Hepatic stellate cell (primary cell): Measurements from ENCODE around the gene LRPAP1.
A peak's percentile ranks its signal among the peaks of the same experiment; 100 is the strongest.

Experiments
- DNase-seq: peaks from one replicate; pipeline ENCODE4 v3.0.0; 2011; ENCODE audit warnings: low spot score

The LRPAP1 gene

DNA sequence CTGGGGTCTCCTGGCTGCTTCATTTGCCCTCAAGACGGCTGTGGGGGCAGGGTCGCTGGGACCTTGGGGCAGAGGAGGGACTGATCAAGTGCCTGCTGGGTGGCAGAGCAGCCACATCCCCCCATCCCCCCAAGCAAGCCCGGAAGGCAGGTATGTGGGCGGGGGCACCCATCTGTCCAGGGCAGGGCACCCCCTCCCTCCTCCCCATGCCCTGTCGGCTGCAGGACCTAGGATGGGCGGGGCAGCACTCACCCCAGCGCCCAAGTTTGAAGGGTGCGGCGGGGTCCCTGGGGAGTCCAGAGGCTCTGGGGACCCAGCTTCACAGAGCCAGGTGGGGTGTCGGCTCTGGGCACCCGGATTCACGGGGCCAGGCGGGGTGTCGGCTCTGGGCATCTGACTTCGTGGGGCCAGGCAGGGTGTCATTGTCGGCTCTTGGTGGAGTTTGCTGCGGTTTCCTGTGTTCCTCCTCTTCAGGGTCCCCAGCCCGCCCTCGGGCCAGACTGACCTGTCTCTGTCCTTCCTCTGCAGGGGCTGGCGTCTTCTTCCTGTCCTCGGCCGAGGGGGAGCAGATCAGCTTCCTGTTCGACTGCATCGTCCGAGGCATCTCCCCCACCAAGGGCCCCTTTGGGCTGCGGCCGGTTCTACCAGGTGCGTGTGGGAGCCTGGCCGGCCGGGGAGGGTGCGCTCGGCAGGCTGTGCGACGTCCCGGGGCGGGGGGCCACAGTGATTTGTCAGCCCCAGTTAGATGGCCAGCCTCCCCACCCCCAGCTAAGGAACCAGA lies 47.0 kb downstream of the LRPAP1 start:
- no peak for DNase-seq

DNA sequence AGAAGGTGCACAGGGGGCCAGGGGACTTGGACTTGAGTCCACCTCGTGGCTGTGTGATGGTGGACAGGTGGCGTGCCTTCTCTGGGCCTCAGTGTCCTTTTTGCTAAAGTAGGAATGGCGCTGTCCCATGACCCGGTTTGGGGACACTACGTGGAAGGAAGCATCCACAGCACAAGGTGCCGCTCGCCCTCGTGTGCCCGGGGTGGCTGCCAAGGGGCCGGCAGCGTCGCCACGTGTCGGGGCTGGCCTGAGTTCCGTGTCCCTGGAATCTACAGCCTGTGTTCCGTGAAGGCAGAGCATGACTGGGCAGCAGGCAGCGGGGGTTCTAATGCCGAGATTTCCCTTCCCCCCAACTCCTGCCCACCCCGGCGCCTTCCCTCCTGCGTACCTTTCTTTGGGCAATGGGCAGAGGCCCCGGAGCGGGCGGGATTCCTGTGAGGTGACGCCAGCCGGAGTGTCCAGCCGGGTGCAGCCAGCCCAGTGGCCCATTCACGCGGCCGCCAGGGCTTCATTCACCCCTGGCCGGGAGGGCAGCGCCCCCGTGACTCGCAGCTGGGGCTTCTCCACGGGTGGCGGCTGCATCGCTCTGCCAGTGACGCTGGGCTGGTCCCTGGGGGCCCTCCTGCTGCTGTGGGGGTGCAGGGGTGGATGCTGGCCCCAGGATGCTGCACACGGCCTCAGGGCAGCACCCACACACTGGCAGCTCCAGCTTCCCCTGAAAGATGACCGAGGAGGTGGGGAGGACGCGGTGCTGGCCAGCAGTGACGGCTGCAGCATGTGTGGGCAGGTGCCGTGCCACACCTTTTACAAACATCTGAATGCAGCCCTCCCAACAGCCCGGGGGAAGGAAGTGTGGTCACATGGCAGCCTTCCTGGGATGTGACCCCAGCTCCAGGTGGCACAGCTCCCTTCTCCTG lies 47.9 kb downstream of the LRPAP1 start:
- DNase-seq = no peak

DNA sequence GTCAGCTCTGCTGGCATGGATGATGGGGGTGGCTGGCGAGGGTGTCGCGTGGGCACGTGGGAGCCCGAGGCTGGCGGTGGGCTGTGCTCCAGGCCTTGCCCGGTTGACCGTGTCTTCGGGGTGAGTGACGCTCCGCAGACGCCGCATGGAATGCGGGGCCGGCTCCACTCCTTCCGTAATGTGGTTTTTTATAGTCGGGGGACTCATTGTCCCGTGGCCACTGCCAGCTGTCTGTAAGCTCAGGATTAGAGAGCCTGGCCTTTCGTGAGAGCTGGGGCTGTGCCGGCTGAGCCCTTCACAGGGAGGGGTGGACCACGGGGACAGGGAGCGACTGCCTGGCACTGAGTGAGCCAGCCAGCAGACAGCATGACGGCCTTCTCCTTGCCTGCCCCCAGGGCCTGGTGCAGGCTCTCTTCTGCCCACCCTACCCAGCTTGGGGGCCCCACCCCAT lies 48.7 kb downstream of the LRPAP1 start:
- DNase-seq = peak; percentile 93

DNA sequence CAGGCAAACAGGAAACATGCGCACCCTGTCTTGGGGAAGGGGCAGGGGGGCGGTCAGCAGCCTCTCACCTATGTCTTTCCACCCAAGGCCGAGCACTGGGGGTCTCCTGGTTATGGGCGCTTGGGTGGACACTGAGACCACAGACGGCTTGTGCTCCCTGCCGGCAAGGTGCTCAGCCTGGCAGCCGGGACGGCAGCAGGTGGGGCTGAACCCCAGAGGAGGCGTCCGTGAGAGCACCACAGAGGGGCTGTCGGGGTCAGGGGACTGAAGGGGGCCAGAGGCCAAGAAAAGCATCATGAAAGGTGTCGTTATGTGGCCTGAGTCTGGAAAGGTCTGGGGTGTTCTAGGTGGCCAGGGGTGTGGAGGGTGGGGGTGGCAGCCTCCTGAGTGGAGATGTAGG lies 49.5 kb downstream of the LRPAP1 start:
- DNase-seq = no peak

DNA sequence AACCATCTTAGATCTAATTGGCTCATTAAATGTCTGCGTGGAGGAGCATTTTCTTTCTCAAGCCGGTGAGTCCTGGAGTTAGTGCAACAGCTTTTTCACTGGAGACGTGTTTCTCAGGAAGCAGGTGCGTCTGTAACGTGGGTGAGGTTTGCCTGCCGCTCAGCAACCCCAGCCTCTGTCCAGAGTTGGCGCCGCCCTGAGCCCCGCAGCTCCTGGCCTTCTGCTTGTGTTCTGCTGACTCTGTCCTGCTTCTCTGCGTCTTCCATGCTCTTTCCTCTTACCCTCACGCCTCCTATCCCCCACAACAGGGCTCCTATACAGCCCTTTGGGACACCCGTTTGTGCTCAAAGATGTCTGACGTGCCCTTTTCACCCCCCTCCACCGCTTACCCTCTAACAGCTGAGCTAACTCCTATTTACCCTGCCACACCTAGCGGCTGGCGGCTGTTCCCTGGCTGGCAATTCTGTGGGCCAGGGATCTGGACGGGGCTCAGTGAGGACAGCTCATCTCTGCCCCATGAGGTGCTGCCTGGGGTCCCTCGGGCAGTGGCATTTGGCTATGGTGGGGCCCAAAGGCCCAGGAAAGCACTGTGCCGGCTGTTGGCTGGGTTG lies 50.3 kb downstream of the LRPAP1 start:
- no peak for DNase-seq

DNA sequence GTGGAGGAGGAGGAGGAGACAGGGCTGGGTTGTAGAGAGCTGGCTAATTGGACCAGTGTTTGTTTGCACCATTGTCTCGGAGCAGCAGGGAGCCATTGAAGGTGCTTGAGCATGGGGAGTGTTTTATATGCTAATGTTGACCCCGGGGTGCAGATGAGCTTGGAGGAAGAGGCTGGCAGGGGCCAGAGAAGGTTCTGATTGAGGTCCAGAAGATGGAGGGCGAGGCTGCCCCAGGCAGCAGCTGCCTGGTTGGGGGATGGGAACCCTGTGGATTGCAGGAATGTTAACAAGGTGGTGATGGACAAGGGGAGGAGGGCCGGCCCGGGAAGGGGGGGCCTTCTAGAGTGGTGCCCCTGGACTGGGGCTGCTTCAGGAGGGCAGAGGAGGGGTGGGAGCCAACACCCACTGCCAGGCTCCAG lies 51.1 kb downstream of the LRPAP1 start:
- no peak for DNase-seq

DNA sequence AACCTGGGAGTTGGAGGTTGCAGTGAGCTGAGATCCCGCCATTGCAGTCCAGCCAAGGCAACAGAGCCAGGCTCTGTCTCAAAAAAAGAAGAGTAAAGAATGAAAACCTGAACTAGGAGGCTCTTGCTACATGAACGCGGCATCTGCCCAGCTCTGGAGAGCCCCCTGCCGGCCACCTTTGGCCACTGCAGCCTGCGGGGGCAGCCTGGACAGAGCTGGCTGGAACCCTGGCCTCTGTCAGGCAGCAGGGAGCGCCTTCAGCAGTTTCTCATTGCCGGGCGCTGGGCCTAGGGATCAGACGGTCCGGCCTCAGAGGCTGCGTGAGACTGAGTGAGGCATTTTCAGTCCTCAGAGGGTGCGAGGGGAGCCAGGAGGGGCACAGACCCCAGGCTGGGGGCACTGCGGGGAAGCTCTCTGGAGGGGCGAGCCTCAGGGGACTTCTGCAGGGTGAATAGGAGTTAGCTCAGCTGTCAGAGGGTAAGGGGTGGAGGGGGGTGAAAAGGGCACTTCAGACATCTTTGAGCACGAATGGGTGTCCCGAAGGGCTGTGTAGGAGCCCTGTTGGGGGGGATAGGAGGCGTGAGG lies 51.6 kb downstream of the LRPAP1 start:
- peak; percentile 89 for DNase-seq

DNA sequence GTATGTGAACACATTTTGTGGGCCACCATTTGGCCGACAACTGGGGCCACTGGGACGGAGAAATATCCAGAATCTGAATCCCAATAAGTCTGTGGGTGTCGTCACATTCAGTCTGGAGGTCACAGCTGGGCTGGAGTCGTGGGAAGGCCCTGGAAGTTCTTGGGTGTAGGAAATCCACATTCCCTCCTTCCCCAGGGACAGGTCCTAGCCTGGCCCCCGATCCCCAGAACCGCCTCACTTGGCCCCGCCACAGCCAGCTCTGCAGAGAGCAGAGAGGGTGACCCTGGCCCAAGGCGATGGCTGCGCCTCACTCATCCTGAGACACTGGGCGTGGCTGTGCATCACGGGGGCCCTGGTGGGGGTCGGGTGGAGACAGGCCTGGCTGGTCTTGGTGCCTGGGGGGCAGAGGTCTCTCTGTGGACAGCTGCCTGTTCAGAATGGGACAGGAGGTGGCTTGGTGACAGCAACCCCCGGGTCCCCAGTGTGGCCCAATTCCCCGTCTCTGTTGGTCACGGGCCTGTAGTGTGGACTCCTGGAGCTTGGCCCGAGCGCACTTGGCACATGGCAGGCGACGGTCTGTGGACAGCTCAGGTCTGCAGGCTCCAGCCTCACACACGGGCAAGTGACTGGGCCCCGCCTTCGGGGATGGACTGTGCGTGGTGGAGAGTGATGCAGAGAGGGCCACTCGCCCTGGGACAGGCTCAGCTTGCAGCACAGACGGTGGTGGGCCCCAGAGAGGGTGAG lies 52.7 kb downstream of the LRPAP1 start:
- no peak for DNase-seq

DNA sequence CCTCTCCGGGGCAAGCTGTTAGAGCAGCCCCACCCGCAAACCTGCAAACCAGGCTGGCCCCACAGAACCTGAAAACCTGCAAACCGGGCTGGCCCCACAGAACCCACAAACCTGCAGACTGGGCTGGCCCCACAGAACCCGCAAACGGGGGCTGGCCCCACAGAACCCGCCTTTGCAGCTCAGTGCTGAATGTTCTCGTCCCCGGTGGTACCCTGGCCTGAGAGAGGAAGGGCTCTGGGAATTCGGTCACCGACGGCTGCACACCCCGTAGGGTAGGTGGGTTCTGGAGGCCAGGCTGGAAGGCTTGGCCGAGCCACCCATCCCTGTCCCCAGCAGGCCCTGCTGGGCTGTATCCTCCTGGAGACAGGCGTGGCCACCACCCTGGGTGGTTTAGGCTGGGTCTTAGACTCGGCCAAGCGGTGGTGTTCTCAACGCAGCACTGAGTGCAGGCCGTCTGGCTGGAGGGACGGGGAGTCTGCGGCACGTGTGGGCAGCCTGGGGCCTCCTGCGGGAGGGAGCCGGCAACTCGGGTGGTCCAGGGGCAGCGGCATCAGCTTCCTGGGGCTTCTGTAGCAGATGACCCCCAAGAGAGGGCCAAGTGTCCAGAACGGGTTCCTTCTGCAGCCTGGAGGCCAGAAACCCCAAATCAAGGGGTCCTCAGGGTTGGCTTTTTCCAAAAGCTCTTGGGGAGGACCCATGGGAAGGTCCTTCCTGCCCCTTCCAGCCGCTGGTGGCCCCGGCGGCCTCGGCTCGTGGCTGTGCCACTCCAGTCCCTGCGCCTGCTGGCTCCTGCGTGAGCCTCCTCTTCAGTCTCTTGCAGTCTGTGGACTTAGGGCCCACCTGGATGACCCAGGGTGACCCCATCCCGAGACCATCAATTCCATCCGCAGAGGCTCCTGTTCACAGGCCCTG lies 53.5 kb downstream of the LRPAP1 start:
- no peak for DNase-seq

DNA sequence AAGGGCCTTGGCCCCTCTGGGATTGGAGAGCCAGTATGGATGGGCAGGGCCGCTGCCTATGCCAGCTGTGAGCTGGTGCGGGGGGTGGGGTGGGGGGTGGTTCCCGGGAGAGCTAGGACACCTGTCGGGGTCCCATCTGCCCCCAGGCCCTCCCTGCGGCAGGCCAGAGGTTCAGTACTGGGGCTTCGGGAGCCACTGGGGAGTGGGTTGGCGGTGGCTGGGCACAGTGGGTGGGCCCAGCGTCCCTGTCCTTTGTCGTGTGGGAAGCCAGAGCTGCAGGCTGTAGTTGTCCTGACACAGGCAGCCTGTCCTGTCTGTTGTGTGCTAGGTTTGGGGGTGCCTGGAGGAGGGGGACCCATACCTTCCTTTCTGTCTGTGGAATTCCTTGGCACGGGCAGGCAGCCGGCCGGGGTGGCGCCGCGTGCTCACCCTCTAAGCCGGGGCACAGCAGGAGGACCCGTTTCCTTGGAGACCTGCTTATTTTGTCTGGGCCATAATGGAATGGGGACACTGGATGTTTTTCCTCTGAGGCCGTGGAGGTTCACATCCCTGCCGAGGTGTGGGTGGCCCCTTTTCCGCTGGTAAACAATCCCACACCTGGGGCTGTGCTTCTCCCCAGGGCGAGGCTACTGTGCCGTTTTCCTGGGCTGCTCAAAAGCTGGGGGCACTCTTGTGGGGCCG lies 54.3 kb downstream of the LRPAP1 start:
- DNase-seq = no peak

DNA sequence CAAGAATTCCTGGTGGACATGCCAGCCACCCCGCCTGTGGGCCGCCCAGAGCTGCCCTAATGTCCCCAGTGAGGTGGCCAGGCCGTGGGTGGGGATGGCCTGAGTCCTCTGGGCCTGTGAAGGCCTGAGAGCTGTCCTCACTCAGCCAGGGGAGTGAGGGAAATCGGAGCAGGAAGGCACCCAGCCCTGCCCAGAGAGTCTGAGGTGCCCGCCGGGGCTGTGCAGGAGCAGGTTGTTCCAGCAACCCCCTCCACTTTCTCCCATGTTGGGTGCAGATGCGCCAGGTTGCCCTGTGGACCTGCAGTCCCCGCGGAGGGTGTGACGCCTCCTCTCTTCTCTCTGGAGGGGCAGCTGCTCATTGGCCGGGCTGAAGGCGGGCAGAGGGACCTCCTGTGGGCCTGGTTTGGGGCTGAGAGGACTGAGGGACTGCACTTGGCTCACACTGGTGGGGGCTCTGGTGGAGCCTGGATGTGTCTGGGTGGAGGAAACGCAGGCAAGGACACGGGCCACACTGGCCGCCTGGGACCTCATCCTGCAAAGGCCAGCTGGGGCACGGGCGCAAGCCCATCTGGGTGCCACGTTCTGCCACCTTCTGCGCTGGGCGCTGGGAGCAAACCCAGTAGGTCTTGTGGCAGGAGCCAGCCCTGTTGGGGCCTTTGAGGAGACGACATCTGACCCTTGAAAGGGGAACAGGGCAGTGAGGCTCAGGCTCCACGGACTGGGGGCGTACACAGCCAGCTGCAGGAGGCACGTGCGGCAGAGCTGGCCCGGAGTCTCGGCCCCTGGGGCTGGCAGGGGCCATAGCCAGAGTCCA lies 55.1 kb downstream of the LRPAP1 start:
- no peak for DNase-seq

DNA sequence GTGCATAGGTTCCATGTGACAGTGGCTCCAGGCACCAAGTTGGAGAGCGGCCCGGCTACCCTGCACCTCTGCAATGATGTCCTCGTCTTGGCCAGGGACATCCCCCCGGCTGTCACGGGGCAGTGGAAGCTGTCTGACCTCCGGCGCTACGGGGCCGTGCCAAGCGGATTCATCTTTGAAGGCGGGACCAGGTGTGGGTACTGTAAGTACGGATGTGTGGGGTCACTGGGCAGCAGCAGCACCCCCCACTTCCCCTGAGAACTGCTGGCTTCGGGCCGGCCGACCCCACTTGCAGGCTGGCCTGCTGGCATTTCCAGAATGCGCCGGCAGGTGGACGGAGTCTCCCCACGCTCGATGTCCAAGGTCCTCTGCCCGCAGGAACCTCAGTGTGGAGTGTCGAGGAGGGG lies 55.9 kb downstream of the LRPAP1 start:
- DNase-seq = no peak

DNA sequence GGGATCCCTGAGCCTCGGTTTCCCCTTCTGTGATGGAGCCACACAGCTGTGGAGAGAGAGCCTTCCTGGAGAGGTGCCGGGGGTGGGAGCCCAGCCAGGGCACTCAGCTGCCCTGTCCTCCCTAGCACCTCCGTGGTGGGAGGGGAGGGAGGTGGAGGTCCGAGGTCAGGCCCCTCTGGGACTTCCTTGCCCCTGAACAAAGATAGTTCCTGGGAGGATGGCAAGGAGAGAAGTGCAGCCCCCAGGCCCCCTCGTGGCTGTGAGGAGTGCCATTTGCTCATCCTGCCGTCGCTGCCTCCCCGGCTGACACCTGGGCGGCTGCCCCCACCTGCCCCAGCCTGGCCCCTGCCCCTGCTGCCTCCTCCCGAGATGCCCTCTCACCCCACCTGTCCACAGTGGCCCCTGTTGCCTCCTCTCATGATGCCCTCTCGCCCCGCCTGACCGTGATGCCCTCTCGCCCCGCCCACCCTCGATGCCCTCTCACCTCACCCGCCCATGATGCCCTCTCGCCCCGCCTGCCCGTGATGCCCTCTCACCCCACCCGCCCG lies 56.4 kb downstream of the LRPAP1 start:
- no peak for DNase-seq

DNA sequence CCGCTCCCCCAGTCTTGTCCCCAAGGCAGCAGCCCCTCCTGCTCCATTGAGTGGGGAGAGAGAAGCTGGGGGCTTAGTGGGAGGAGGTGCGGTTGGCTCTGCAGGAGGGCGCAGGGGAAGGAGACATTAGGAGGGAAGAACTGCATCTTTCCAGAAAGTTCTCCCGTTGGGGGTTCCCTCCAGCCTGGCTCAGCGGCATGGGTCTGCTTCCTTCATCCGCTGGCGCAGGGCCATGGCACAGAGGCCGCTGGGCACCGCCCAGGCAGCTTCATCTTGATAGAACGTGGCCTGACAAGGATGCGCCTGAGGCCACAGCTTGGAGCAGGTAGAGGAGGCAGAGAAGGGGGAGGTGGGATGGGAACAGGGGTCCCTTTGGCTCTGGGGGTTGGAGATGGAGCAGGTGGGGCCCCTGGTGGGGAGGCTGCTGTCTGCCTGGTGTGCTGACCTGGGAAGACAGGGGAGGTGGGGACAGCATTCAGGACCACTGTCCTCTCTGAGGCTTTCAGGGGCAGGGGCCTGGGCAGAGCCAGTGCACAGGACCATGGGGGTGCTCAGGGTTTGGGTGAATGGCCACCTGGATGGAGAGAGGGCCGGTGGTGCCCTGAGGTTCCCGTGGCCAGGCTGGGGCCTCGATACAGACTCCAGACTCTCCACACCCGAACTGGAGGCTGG lies 57.0 kb downstream of the LRPAP1 start:
- DNase-seq = no peak

DNA sequence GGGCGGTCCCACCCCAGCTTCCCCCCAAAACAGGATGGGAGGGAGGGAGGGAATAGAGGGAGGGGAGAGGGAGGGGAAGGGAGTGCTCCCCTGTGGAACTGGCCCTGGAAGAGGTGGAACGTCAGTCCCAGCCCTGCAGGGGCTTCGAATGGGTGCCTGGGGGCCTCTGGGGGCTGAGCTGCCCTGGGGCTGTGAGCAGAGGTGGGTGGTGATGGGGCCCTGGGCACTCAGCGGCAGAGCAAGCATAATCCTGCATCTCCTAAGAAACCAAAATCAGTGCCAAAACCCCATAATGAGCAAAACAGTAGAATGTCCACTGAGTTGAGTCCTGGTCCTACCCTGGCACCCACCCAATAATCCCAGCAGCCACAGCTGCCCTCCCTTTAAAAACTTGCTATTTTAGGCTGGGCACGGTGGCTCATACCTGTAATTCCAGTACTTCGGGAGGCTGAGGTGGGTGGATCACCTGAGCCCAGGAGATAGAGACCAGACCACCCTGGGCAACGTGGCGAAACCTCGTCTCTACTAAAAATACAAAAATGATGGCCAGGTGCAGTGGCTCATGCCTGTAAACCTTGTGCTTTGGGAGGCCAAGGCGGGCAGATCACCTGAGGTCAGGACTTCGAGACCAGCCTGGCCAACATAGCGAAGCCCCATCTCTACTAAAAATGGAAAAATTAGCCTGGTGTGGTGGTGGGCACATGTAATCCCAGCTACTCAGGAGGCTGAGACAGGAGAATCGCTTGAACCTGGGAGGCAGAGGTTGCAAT lies 58.0 kb downstream of the LRPAP1 start:
- DNase-seq = no peak

DNA sequence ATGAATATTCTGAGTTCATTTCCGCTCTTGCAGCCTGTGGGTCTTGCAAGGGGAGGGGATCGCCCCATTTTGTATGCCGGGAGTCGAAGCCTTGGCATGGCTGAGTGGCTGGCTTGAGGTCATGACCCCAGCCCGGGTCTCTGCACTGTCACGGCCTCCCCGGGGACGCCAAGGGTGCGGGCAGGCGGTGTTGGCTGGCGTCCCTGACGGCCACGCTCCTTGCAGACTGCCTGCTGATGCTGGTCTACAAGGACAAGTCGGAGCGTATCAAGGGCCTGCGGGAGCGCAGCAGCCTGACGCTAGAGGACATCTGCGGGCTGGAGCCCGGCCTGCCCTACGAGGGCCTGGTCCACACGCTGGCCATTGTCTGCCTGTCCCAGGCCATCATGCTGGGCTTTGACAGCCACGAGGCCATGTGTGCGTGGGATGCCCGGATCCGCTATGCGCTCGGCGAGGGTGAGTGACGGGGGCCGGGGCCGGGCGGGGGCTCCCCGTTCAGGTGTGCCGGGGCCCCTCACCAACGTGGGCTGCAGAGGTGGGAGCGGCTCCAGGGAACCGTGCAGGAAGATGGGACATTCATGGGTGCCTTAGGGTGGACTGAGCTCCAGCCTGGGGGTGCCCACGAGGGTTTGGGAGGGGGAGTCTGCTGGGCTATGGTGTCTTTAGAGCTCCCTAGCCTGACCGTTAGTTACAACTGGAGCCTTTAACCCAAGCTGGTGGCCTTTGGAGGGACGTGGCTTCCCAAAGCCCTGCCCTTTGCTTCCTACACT lies 58.9 kb downstream of the LRPAP1 start:
- DNase-seq = no peak
